ENCODE data around the gene KLHL2. TPM values are rescaled to one million over a fixed set of nuclear protein-coding genes. Genes with fewer than 3 reads are reported as not detected.

KLHL2 gene
- total and polyA plus RNA-seq, 2 of the 13 experiments (the other 11 are each of a cell fraction or from before 2014, with no cell fraction given) = 9.2 to 17.6 TPM

GRCh38 chr4:165369522-165369921, 162.2 kb downstream of the KLHL2 start:
- H3K4me3 ChIP-seq (replicated peaks in 1 of 3; ENCODE audit: insufficient read depth in 1 of 3, low read depth in 2 of 3, low read length in 3 of 3) = peak overlapping the region in 1 of 3 experiments; percentile 34; a peak in 1 of 6 replicates
- 0% methylated on average over 5 of the region's 5 CpGs for WGBS (ENCODE audit: low lambda C conversion rate)
- intact Hi-C loops (cut with micrococcal nuclease; ENCODE audit: unreplicated experiment) (loop anchor here (1.0 kb wide), 1 partner anchor 10 kb away; the partner anchor contains the start of gene CPE), in situ Hi-C loops (cut with HindIII; ENCODE audit: extremely low pct_ligation_motif_present, low pct_unique_long_range_greater_than_20kb) (no loop called here)
- H3K4me2 ChIP-seq (ENCODE audit: low read depth, low read length) = peak overlapping the region; percentile 61
- ChIA-PET CTCF (ENCODE audit: low intra/inter-chr PET ratio, low total read pairs) (no interaction called here), POLR2A (interaction anchor here (0.7 to 6.9 kb wide), 3 partner anchors 8 to 19 kb away, joined by 3 to 43 read pairs (median 7); partner anchors contain the start of gene CPE)
- DNase-seq (ENCODE audit: low spot score) = peak; percentile 99
- BruUV-seq (replicated peaks) = no TSS peak
- H3K27ac ChIP-seq (ENCODE audit: extremely low read length, insufficient read depth, low read length) = peak overlapping the region; percentile 68
- H3K9me3 ChIP-seq (ENCODE audit: low read length) = no peaks in the 10 kb centered on the region
- H3K27me3 ChIP-seq (ENCODE audit: control insufficient read depth in 1 of 2, insufficient read depth in 2 of 2, low read length in 2 of 2) = no peaks in the 10 kb centered on the region
- no peaks in the 10 kb centered on the region for H3K79me2 ChIP-seq (ENCODE audit: insufficient read depth, low read length)
- H3K9ac ChIP-seq (ENCODE audit: insufficient read depth, low read depth, low read length) = no peak overlapping the region
- ATAC-seq = peak; percentile 96
- no peak overlapping the region for H2AFZ ChIP-seq (ENCODE audit: low read length)
- peak; percentile 91 for FAIRE-seq
- no peaks in the 10 kb centered on the region for H3K36me3 ChIP-seq (replicated peaks in 1 of 2; ENCODE audit: control insufficient read depth in 1 of 2, insufficient read depth in 2 of 2, low read length in 2 of 2)
- no peaks in the 10 kb centered on the region for H4K20me1 ChIP-seq (ENCODE audit: insufficient read depth, low read length)
- H3K4me1 ChIP-seq (ENCODE audit: insufficient read depth, low read length) = peaks cover 77% of the 10 kb centered on the region
- TF ChIP-seq NFE2L1 (CRISPR knock-in tag; IDR thresholded peaks at IDR 0.05; ENCODE audit: borderline replicate concordance) (no peak), ZNF83 (CRISPR knock-in tag; IDR thresholded peaks at IDR 0.05; ENCODE audit: borderline replicate concordance) (no peak), MATR3 (CRISPR knock-in tag; IDR thresholded peaks at IDR 0.05) (no peak), ZFP36L2 (CRISPR knock-in tag; IDR thresholded peaks at IDR 0.05) (no peak), GFI1 (CRISPR knock-in tag; IDR thresholded peaks at IDR 0.05; ENCODE audit: borderline replicate concordance) (peak; percentile 78; the same call in 1 of the 2 replicates), ZNF136 (CRISPR knock-in tag; IDR thresholded peaks at IDR 0.05; ENCODE audit: low read depth) (peak; percentile 45; the same call in 1 of the 2 replicates), MXI1 (IDR thresholded peaks at IDR 0.05; ENCODE audit: borderline replicate concordance, low read depth, low read length) (no peak), RELA (CRISPR knock-in tag; IDR thresholded peaks at IDR 0.05) (no peak), EZH2 (conservative IDR thresholded peaks at IDR 0.05; ENCODE audit: low read depth, low read length) (no peak), PRPF4 (IDR thresholded peaks at IDR 0.05; ENCODE audit: low read depth, low read length, poor library complexity, severe bottlenecking) (no peak), TRAFD1 (CRISPR knock-in tag; IDR thresholded peaks at IDR 0.05; ENCODE audit: borderline replicate concordance) (no peak), ZNF619 (CRISPR knock-in tag; IDR thresholded peaks at IDR 0.05) (no peak), ZNF580 (CRISPR knock-in tag; IDR thresholded peaks at IDR 0.05; ENCODE audit: borderline replicate concordance, low read depth) (peak; percentile 39; the same call in 1 of the 2 replicates), ZNF557 (CRISPR knock-in tag; IDR thresholded peaks at IDR 0.05) (no peak), CSRNP2 (CRISPR knock-in tag; conservative IDR thresholded peaks at IDR 0.05; ENCODE audit: low read depth) (no peak), CEBPZ (IDR thresholded peaks at IDR 0.05; ENCODE audit: low read length) (no peak), ZNF343 (CRISPR knock-in tag; IDR thresholded peaks at IDR 0.05) (no peak)
